ACHN (cell line): ENCODE measurements around the gene PCDHGB6.
"Not testable (repeated sequence)": the region's sequence is repeated elsewhere in the genome, so short reads cannot be mapped to it uniquely, and the experiment has no call there.

Experiments used
- DNase-seq: peaks from one replicate; pipeline ENCODE4 v3.0.0-alpha.2; 2015
- in situ Hi-C: cut with HindIII; loops from 2 replicates; pipeline ENCODE4 v1.10.0; 2017; ENCODE audit warnings: low sequenced_read_pairs, low pct_ligation_motif_present, low pct_unique_long_range_greater_than_20kb

Gene PCDHGB6

DNA sequence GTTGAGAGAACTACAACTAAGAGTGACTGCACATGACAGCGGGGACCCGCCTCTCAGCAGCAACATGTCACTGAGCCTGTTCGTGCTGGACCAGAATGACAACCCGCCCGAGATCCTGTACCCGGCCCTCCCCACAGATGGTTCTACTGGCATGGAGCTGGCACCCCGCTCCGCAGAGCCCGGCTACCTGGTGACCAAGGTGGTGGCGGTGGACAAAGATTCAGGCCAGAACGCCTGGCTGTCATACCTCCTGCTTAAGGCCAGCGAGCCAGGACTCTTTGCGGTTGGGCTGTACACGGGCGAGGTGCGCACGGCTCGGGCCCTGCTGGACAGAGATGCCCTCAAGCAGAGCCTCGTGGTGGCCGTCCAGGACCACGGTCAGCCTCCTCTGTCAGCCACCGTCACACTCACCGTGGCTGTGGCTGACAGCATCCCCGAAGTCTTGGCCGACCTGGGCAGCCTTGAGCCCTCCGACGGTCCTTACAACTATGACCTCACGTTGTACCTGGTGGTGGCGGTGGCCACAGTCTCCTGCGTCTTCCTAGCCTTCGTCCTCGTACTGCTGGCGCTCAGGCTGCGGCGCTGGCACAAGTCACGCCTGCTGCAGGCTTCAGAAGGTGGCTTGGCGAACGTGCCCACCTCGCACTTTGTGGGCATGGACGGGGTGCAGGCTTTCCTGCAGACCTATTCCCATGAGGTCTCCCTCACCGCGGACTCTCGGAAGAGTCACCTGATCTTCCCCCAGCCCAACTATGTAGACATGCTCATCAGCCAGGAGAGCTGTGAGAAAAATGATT is 23.2 kb upstream of the PCDHGB6 start:
- no peak for DNase-seq
- in situ Hi-C loops = no loop called here

DNA sequence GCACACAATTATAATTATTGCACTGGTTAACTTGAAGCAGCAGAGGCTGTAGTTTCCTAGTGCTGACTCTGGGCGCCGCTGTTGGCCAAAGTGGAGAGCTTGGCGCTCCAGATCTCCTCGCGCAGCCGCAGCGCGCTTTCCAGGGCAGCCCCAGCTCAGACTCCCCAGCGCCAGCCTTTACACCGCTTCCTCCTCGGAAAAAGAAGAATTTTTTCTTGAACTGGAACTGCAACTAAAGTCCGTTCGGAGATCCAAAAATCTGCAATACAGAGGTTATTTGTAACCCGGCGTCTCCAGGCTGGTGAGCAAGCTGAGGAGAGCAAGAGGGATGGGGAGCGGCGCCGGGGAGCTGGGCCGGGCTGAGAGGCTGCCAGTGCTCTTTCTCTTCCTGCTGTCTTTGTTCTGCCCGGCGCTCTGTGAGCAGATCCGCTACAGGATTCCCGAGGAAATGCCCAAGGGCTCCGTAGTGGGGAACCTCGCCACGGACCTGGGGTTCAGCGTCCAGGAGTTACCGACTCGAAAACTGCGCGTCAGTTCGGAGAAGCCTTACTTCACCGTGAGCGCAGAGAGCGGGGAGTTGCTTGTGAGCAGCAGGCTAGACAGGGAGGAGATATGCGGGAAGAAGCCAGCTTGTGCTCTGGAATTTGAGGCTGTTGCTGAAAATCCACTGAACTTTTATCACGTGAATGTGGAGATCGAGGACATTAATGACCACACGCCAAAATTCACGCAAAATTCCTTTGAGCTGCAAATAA is 20.1 kb upstream of the PCDHGB6 start, which contains the start of gene PCDHGB4:
TSS of gene PCDHGB4 (plus strand) at position 142 of the 755 bp plus-strand sequence. CDS start at position 329, 187 bp downstream.
- in situ Hi-C loops, DNase-seq: not testable (repeated sequence)

DNA sequence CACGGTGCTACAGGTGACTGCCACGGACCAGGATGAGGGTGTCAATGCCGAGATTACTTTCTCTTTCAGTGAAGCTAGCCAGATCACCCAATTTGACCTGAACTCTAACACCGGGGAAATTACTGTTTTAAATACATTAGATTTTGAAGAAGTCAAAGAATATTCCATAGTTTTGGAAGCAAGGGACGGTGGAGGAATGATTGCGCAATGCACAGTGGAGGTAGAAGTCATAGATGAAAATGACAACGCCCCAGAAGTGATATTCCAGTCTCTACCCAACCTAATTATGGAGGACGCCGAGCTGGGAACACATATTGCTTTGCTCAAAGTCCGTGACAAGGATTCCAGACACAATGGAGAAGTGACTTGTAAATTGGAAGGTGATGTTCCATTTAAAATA is 19.2 kb upstream of the PCDHGB6 start:
- DNase-seq = no peak
- in situ Hi-C loops = no loop called here

DNA sequence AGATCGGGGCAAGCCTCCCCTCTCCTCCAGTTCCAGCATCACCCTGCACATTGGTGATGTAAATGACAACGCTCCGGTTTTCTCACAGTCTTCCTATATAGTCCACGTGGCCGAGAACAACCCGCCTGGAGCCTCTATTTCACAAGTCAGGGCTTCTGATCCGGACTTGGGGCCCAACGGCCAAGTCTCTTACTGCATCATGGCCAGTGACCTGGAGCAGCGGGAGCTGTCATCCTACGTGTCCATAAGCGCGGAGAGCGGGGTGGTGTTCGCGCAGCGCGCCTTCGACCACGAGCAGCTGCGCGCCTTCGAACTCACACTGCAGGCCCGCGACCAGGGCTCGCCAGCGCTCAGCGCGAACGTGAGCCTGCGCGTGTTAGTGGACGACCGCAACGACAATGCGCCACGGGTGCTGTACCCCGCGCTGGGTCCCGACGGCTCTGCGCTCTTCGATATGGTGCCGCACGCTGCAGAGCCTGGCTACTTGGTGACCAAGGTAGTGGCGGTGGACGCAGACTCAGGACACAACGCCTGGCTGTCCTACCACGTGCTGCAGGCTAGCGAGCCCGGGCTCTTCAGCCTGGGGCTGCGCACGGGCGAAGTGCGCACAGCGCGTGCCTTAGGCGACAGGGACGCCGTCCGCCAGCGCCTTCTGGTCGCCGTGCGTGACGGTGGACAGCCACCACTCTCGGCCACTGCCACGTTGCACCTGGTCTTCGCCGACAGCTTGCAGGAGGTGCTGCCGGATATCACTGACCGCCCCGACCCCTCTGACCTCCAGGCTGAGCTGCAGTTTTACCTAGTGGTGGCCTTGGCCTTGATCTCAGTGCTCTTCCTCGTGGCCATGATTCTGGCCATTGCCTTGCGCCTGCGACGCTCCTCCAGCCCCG is 18.4 kb upstream of the PCDHGB6 start:
- in situ Hi-C loops = no loop called here
- no peak for DNase-seq

DNA sequence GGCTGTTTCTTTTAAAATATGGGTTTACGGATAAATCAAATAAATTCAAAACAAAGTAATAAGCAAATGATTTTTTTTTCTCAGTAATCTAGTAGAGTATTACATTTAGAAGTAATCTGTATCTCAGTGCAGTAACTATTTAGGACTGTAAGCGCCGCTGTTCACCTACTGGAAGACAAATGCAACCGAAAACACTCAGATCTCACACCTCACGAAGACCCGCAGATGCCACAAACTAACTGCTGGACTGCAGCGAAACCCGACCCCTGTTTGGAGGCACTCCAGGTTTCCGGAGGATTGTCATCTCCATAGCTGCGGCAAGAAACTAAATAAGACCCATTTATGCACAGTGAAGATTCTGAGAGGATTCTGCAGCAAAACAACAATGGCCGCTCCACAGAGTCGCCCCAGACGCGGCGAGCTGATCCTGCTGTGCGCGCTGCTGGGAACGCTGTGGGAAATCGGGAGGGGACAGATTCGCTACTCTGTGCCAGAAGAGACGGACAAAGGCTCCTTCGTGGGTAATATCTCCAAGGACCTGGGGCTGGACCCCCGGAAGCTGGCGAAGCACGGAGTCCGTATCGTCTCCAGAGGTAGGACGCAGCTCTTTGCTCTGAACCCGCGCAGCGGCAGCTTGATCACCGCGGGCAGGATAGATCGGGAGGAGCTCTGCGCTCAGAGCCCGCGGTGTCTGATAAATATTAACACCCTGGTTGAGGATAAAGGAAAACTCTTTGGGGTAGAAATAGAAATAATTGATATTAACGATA is 15.2 kb upstream of the PCDHGB6 start, which contains the start of gene PCDHGA8:
TSS of gene PCDHGA8 (plus strand) at position 205 of the 770 bp plus-strand sequence. CDS start at position 386, 181 bp downstream.
- DNase-seq = no peak
- in situ Hi-C loops = no loop called here

DNA sequence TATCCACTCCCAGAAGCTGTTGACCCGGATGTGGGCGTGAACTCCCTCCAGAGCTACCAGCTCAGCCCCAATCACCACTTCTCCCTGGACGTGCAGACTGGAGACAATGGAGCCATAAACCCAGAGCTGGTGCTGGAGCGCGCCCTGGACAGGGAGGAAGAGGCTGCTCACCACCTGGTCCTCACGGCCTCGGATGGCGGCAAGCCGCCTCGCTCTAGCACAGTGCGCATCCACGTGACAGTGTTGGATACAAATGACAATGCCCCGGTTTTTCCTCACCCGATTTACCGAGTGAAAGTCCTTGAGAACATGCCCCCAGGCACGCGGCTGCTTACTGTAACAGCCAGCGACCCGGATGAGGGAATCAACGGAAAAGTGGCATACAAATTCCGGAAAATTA is 14.6 kb upstream of the PCDHGB6 start:
- no peak for DNase-seq
- in situ Hi-C loops = no loop called here

DNA sequence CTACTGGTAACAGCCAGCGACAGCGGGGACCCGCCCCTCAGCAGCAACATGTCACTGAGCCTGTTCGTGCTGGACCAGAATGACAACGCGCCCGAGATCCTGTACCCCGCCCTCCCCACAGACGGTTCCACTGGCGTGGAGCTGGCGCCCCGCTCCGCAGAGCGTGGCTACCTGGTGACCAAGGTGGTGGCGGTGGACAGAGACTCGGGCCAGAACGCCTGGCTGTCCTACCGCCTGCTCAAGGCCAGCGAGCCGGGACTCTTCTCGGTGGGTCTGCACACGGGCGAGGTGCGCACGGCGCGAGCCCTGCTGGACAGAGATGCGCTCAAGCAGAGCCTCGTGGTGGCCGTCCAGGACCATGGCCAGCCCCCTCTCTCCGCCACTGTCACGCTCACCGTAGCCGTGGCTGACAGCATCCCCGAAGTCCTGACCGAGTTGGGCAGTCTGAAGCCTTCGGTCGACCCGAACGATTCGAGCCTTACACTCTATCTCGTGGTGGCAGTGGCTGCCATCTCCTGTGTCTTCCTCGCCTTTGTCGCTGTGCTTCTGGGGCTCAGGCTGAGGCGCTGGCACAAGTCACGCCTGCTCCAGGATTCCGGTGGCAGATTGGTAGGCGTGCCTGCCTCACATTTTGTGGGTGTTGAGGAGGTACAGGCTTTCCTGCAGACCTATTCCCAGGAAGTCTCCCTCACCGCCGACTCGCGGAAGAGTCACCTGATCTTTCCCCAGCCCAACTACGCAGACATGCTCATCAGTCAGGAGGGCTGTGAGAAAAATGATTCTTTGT is 13.2 kb upstream of the PCDHGB6 start:
- in situ Hi-C loops, DNase-seq: not testable (repeated sequence)

DNA sequence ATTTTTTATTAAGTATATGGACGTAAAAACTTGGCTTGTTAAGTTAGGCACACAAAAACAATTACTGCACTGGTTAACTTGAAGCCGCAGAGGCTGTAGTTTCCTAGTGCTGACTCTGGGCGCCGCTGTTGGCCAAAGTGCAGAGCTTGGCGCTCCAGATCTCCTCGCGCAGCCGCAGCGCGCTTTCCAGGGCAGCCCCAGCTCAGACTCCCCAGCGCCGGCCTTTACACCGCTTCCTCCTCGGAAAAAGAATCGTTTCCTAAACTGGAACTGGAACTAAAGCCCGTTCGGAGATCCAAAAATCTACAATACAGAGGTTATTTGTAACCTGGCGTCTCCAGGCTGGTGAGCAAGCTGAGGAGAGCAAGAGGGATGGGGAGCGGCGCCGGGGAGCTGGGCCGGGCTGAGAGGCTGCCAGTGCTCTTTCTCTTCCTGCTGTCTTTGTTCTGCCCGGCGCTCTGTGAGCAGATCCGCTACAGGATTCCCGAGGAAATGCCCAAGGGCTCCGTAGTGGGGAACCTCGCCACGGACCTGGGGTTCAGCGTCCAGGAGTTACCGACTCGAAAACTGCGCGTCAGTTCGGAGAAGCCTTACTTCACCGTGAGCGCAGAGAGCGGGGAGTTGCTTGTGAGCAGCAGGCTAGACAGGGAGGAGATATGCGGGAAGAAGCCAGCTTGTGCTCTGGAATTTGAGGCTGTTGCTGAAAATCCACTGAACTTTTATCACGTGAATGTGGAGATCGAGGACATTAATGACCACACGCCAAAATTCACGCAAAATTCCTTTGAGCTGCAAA is 9.9 kb upstream of the PCDHGB6 start, which contains the start of gene PCDHGB5:
TSS of gene PCDHGB5 (plus strand) at position 192 of the 796 bp plus-strand sequence. CDS start at position 373, 181 bp downstream.
- DNase-seq, in situ Hi-C loops: not testable (repeated sequence)

DNA sequence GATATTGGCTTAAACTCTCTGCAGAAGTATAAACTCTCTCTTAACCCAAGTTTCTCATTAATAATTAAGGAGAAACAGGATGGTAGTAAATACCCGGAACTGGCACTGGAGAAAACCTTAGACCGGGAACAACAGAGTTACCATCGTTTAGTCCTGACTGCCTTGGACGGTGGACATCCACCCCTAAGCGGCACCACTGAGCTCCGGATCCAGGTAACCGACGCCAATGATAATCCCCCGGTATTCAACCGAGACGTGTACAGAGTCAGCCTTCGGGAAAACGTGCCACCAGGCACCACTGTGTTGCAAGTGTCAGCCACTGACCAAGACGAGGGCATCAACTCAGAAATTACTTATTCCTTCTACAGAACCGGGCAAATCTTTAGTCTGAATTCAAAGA is 9.2 kb upstream of the PCDHGB6 start:
- in situ Hi-C loops = no loop called here

DNA sequence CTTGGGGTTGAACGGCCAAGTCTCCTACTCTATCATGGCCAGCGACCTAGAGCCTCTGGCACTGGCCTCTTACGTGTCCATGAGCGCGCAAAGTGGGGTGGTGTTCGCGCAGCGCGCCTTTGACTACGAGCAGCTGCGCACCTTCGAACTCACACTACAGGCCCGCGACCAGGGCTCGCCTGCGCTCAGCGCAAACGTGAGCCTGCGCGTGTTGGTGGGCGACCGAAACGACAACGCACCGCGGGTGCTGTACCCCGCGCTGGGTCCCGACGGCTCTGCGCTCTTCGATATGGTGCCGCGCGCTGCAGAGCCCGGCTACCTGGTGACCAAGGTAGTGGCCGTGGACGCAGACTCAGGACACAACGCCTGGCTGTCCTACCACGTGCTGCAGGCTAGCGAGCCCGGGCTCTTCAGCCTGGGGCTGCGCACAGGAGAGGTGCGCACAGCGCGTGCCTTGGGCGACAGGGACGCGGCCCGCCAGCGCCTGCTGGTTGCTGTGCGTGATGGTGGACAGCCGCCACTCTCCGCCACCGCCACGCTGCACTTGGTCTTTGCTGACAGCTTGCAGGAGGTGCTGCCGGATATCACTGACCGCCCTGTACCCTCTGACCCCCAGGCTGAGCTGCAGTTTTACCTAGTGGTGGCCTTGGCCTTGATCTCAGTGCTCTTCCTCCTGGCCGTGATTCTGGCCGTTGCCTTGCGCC is 8.1 kb upstream of the PCDHGB6 start:
- in situ Hi-C loops = no loop called here

More for the DNA sequence above, 9.2 kb upstream of the PCDHGB6 start:
- DNase-seq = no peak

DNA sequence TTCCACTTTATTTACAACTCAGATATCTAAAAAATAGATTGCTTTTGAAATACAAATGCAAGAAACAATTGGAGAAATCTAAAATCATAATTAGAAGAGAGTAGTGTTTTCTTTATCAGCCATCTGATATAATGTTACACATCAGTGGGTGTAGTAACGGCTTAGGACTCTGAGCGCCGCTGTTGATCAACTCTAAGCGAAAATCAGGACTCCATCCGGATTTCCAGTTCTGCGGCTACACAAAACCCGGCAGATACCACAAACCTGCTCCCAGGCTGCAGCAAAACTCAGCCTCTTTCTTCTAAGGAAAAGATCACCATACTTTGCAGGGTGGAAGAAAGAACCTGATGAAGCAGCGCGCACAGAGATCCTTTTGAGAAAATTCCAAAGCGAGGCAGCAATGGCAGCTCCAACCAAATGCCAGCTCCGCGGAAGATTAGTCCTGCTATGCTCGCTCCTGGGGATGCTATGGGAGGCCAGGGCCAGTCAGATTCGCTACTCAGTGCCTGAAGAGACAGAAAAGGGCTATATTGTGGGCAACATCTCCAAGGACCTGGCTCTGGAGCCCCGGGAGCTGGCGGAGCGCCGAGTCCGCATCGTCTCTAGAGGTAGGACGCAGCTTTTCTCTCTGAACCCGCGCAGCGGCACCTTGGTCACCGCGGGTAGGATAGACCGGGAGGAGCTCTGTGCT is 5.1 kb upstream of the PCDHGB6 start, which contains the start of gene PCDHGA9:
TSS of gene PCDHGA9 (plus strand) at position 226 of the 691 bp plus-strand sequence. CDS start at position 401, 175 bp downstream.
- in situ Hi-C loops = no loop called here
- DNase-seq = no peak

More for the DNA sequence above, 8.1 kb upstream of the PCDHGB6 start:
- DNase-seq = no peak

DNA sequence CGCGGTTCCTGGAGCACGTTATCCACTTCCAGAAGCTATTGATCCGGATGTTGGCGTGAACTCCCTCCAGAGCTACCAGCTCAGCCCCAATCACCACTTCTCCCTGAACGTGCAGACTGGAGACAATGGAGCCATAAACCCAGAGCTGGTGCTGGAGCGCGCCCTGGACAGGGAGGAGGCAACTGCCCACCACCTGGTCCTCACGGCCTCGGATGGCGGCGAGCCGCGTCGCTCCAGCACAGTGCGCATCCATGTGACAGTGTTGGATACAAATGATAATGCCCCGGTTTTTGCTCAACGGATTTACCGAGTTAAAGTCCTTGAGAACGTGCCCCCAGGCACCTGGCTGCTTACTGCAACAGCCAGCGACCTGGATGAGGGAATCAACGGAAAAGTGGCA is 4.4 kb upstream of the PCDHGB6 start:
- DNase-seq = no peak
- in situ Hi-C loops = no loop called here

DNA sequence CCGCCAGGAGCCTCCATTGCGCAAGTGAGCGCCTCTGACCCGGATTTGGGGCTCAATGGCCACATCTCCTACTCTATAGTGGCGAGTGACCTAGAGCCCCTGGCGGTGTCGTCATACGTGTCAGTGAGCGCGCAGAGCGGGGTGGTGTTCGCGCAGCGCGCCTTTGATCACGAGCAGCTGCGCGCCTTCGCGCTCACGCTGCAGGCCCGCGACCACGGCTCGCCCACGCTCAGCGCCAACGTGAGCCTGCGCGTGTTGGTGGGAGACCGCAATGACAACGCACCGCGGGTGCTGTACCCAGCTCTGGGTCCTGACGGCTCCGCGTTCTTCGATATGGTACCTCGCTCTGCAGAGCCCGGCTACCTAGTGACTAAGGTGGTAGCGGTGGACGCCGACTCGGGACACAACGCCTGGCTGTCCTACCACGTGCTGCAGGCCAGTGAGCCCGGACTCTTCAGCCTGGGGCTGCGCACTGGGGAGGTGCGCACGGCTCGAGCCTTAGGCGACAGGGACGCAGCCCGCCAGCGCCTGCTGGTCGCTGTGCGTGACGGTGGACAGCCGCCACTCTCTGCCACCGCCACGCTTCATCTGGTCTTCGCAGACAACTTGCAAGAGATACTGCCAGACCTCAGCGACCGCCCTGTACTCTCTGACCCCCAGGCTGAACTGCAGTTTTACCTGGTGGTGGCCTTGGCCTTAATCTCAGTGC is 1.9 kb downstream of the PCDHGB6 start:
- in situ Hi-C loops = no loop called here
- no peak for DNase-seq

DNA sequence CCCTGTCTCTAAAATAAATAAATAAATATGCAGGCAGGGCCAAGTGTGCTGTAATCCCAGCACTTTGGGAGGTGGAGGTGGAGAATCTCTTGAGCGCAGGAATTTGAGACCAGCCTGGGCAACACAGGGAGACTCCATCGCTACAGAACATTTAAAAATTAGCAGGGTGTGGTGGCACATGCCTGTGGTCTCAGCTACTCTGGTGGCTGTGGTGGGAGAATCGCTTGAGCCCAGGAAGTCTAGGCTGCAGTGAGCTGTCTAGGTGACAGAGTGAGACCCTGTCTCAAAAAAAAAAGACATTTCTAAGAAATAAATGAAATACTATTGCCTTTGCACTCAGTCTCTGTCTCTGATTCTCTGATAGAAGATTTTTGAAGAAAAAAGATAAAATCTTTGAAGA is 3.8 kb downstream of the PCDHGB6 start:
- no peak for DNase-seq
- in situ Hi-C loops = no loop called here
